Camera-type eye (tissue), 1 donor: ENCODE data around the gene LILRA5. TPM values are rescaled to one million over a fixed set of nuclear protein-coding genes. Genes with fewer than 3 reads are reported as not detected.

Experiments
- total RNA-seq: library from RNA; depleted of rRNA; stranded (reverse); fragments of >200 nt; gene quantifications from one replicate; pipeline ENCODE4 v1.2.3, GENCODE V29; 2014

The LILRA5 gene
- 0.93 TPM for total RNA-seq

GRCh38 chr19:54312436-54313377, at the start of gene LILRA5:
Gene LILRA5 (minus strand): TSS chr19:54313166. CDS start chr19:54313019, 147 bp downstream.

GRCh38 chr19:54281007-54281728, 31.8 kb downstream of the LILRA5 start, which contains the start of gene LILRB2:
Gene LILRB2 (minus strand): TSS chr19:54281110. CDS start chr19:54280496, 614 bp downstream.

GRCh38 chr19:54257116-54257480, 55.9 kb downstream of the LILRA5 start, which contains the start of gene LILRB5:
Gene LILRB5 (minus strand): TSS chr19:54257273. CDS start chr19:54257193, 80 bp downstream.

Other genes with a start within 250 kb of the LILRA5 start
- not detected for gene VSTM1, start 249.3 kb downstream of the LILRA5 start, total RNA-seq
- not detected for gene TARM1, start 231.8 kb downstream of the LILRA5 start, total RNA-seq
- not detected for gene OSCAR, start 212.4 kb downstream of the LILRA5 start, total RNA-seq
- gene NDUFA3, start 210.3 kb downstream of the LILRA5 start, total RNA-seq, result 9.7 TPM
- 9.7 TPM for gene TFPT, start 197.5 kb downstream of the LILRA5 start, total RNA-seq
- gene PRPF31, start 197.4 kb downstream of the LILRA5 start, total RNA-seq, result 46.4 TPM
- 33.1 TPM for gene CNOT3, start 175.4 kb downstream of the LILRA5 start, total RNA-seq
- gene LENG1, start 153.4 kb downstream of the LILRA5 start, total RNA-seq, result 5.7 TPM
- 6.8 TPM for gene TMC4, start 140.0 kb downstream of the LILRA5 start, total RNA-seq
- 24.0 TPM for gene MBOAT7, start 123.6 kb downstream of the LILRA5 start, total RNA-seq
- gene TSEN34, start 121.9 kb downstream of the LILRA5 start, total RNA-seq, result 51.0 TPM
- 1,536 TPM for gene RPS9, start 112.3 kb downstream of the LILRA5 start, total RNA-seq
- gene LILRB3, start 90.2 kb downstream of the LILRA5 start, total RNA-seq, result 9.2 TPM
- 0.66 TPM for gene LILRA6, start 70.4 kb downstream of the LILRA5 start, total RNA-seq
- 2.1 TPM for gene LILRB5, start 55.9 kb downstream of the LILRA5 start, total RNA-seq
- 1.2 TPM for gene LILRB2, start 32.1 kb downstream of the LILRA5 start, total RNA-seq
- gene LILRA4, start 26.0 kb upstream of the LILRA5 start, total RNA-seq, result not detected
- 5.1 TPM for gene LAIR1, start 51.8 kb upstream of the LILRA5 start, total RNA-seq
- 99.3 TPM for gene TTYH1, start 102.3 kb upstream of the LILRA5 start, total RNA-seq
- gene LENG8, start 136.0 kb upstream of the LILRA5 start, total RNA-seq, result 132 TPM
- gene LENG9, start 150.6 kb upstream of the LILRA5 start, total RNA-seq, result 2.7 TPM
- 16.4 TPM for gene CDC42EP5, start 160.1 kb upstream of the LILRA5 start, total RNA-seq
- gene LAIR2, start 189.7 kb upstream of the LILRA5 start, total RNA-seq, result not detected